Amygdala (tissue), 56 donors: ENCODE data around the gene GRID1.
A peak's percentile ranks its signal among the peaks of the same experiment; 100 is the strongest.

Experiments used
- DNase-seq, 56 donors: peaks; one replicate each; lab custom pipeline; 2025; lab: John Stamatoyannopoulos, UW

Gene GRID1

GRCh38 chr10:85666102-85666501, 700.5 kb downstream of the GRID1 start:
- no peak for DNase-seq

GRCh38 chr10:85665681-85666080, 700.9 kb downstream of the GRID1 start:
- DNase-seq = no peak

GRCh38 chr10:85665078-85665477, 701.5 kb downstream of the GRID1 start:
- DNase-seq = no peak

GRCh38 chr10:85661123-85661522, 705.5 kb downstream of the GRID1 start:
- no peak for DNase-seq

GRCh38 chr10:85659331-85659730, 707.3 kb downstream of the GRID1 start:
- DNase-seq = no peak

GRCh38 chr10:85658518-85658917, 708.1 kb downstream of the GRID1 start:
- no peak for DNase-seq

GRCh38 chr10:85657476-85658113, 709.0 kb downstream of the GRID1 start:
- DNase-seq = no peak

- DNase-seq = no peak
These were observed 711.2 kb downstream of the GRID1 start for GRCh38 chr10:85655411-85655810.

- DNase-seq = no peak
These were observed 715.1 kb downstream of the GRID1 start for GRCh38 chr10:85651497-85651882.

- no peak for DNase-seq
These were observed 715.7 kb downstream of the GRID1 start for GRCh38 chr10:85650791-85651496.

- DNase-seq = peak in 1 of 56 donors; percentile 30
These were observed 717.1 kb downstream of the GRID1 start for GRCh38 chr10:85649461-85649860.

GRCh38 chr10:85648279-85648754, 718.3 kb downstream of the GRID1 start:
- DNase-seq = no peak

- no peak for DNase-seq
These were observed 718.9 kb downstream of the GRID1 start for GRCh38 chr10:85647741-85648140.

- DNase-seq = peak in 12 of 56 donors; percentile 12 to 52 (median 30)
These were observed 720.5 kb downstream of the GRID1 start for GRCh38 chr10:85645926-85646711.

GRCh38 chr10:85645053-85645452, 721.5 kb downstream of the GRID1 start:
- DNase-seq = no peak

- no peak for DNase-seq
These were observed 722.6 kb downstream of the GRID1 start for GRCh38 chr10:85643845-85644525.

- no peak for DNase-seq
These were observed 723.3 kb downstream of the GRID1 start for GRCh38 chr10:85643171-85643844.

- DNase-seq = no peak
These were observed 724.0 kb downstream of the GRID1 start for GRCh38 chr10:85642421-85643170.

GRCh38 chr10:85642082-85642420, 724.5 kb downstream of the GRID1 start:
- DNase-seq = no peak
